Measurements from ENCODE around the gene RAB9A. TPM values are rescaled to one million over a fixed set of nuclear protein-coding genes. Genes with fewer than 3 reads are reported as not detected.

RAB9A gene
- polyA plus RNA-seq, 1 of the 3 experiments (the other 2 are of a cell fraction): 15.3 TPM

DNA sequence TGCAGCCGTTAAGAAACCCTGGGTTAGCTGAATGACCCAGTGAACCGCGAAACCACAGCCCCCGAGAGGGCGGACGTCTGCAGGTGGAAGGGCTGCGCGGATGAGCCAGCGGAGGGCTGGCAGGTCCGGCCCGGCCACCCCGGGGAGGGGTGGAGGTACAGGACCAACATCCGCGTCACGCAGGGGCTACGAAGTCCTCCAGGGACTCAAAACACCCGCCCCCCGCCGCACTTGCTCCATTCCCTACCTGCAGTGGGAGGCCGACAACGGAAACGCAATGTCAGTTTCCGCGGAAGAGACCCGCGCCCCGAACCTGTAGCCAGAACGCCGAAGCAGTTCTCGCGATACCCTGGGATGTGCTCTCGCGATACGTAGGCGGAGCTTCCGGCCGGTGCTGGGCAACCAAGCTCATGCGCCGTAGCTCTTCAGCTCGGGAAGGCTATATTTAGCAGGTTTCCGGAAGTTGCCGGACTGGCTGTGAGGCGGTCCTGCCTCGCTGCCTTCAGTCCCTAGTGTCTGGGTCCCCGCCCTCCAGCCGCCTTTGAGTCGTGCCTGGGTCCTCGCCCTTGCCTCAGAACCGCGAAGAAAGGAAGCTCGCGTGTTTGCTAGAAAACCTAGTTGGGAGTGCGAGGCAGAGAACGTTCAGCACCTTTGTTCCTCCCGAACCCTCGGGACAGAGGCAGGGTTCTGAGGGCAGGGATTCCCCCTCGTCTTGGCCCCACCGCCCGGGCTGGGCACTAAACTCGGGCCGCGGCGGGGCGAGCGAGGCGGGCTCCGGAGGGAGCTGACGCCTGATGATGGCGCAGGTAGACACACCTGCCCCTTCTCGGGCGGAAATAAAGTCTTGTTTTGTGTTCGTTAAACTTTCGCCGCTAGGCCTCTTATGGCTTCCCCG lies 45.6 kb downstream of the RAB9A start, which contains the start of the genes OFD1 and TRAPPC2:
OFD1 (plus strand) TSS at position 471 of the 895 bp plus-strand sequence; CDS start at position 795, 324 bp downstream.
TRAPPC2 (minus strand) TSS at position 343 of the 895 bp plus-strand sequence. CDS start 14,657 bp downstream, outside the sequence.
- Histone ChIP-seq H3K4me1 (ENCODE audit: control insufficient read depth in 1 of 2, insufficient read depth in 2 of 2, low read depth in 1 of 2, low read length in 1 of 2) (peaks cover 4 to 19% of the 10 kb centered on the region in 2 experiments; a peak in 3 of 4 replicates), H3K27ac (ENCODE audit: low read depth in 2 of 2, low read length in 1 of 2) (peak within 1 kb of the TSS; percentile 86 to 97), H3K79me2 (ENCODE audit: insufficient read depth) (peaks cover 60% of the 10 kb centered on the region), H3K9ac (peak within 1 kb of the TSS; percentile 95), H3K4me3 (ENCODE audit: low read depth in 2 of 2, low read length in 1 of 2) (peak within 1 kb of the TSS; percentile 85 to 95), H3K27me3 (ENCODE audit: insufficient read depth) (no peaks in the 10 kb centered on the region), H3K9me2 (no peaks in the 10 kb centered on the region), H3K9me3 (no peaks in the 10 kb centered on the region), H3K4me2 (peak within 1 kb of the TSS; percentile 89), H2AFZ (ENCODE audit: low read depth) (peak within 1 kb of the TSS; percentile 85), H4K20me1 (ENCODE audit: insufficient read depth) (no peaks in the 10 kb centered on the region), H3F3A (replicated peaks; ENCODE audit: insufficient read depth) (no peaks in the 10 kb centered on the region), H3K36me3 (replicated peaks in 1 of 2; ENCODE audit: control insufficient read depth in 1 of 2, insufficient read depth in 2 of 2, low read length in 1 of 2) (peaks cover 21 to 30% of the 10 kb centered on the region in 2 experiments)
- peak; percentile 96 for DNase-seq
- CTCF ChIA-PET: interaction anchor here (0.7 to 1.7 kb wide), 6 partner anchors 12 to 788 kb away, joined by 3 to 6 read pairs (median 4); partner anchors contain the start of gene GEMIN8
- 1% methylated on average over 39 of the region's 75 CpGs for WGBS (ENCODE audit: low lambda C conversion rate)
- POLR2A ChIA-PET: interaction anchor here (0.8 to 2.0 kb wide), 5 partner anchors 13 to 295 kb away, joined by 3 to 13 read pairs (median 6); partner anchors contain the start of genes GEMIN8, RAB9A and TCEANC
- TF ChIP-seq, protein P1, sequence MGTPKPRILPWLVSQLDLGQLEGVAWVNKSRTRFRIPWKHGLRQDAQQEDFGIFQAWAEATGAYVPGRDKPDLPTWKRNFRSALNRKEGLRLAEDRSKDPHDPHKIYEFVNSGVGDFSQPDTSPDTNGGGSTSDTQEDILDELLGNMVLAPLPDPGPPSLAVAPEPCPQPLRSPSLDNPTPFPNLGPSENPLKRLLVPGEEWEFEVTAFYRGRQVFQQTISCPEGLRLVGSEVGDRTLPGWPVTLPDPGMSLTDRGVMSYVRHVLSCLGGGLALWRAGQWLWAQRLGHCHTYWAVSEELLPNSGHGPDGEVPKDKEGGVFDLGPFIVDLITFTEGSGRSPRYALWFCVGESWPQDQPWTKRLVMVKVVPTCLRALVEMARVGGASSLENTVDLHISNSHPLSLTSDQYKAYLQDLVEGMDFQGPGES (IDR thresholded peaks at IDR 0.05; ENCODE audit: low read depth, low read length): no peak
- TF ChIP-seq FOXJ3 (CRISPR knock-in tag; IDR thresholded peaks at IDR 0.05) (peak; percentile 23; the same call in 1 of the 2 replicates), RXRA (IDR thresholded peaks at IDR 0.05; ENCODE audit: borderline replicate concordance, low read depth) (no peak), POLR2AphosphoS5 (IDR thresholded peaks at IDR 0.05; ENCODE audit: low read depth, low read length) (peak; percentile 93), FOSL2 (IDR thresholded peaks at IDR 0.05; ENCODE audit: borderline replicate concordance, low read depth) (no peak), JUND (IDR thresholded peaks at IDR 0.05) (no peak), FOXM1 (IDR thresholded peaks at IDR 0.05; ENCODE audit: low read depth) (no peak), MEF2A (IDR thresholded peaks at IDR 0.05; ENCODE audit: borderline replicate concordance, low read depth) (peak; percentile 96), RFX5 (IDR thresholded peaks at IDR 0.05; ENCODE audit: low read length) (no peak), RCOR1 (IDR thresholded peaks at IDR 0.05; ENCODE audit: low read length) (peak; percentile 26; the same call in 1 of the 2 replicates), RAD21 (IDR thresholded peaks at IDR 0.05; ENCODE audit: low read length) (no peak), YY1 (IDR thresholded peaks at IDR 0.05; ENCODE audit: low read depth) (peak; percentile 29; the same call in 1 of the 2 replicates), NFIC (IDR thresholded peaks at IDR 0.05; ENCODE audit: borderline replicate concordance) (no peak), EZH2phosphoT487 (IDR thresholded peaks at IDR 0.05; ENCODE audit: borderline replicate concordance, low read depth) (no peak), TCF12 (IDR thresholded peaks at IDR 0.05) (peak; percentile 30; the same call in 1 of the 2 replicates), SMC3 (IDR thresholded peaks at IDR 0.05; ENCODE audit: low read depth, low read length) (no peak), SIN3A (IDR thresholded peaks at IDR 0.05; ENCODE audit: borderline replicate concordance, low read depth, low read length) (peak; percentile 95)
- TF ChIP-seq, protein P2, sequence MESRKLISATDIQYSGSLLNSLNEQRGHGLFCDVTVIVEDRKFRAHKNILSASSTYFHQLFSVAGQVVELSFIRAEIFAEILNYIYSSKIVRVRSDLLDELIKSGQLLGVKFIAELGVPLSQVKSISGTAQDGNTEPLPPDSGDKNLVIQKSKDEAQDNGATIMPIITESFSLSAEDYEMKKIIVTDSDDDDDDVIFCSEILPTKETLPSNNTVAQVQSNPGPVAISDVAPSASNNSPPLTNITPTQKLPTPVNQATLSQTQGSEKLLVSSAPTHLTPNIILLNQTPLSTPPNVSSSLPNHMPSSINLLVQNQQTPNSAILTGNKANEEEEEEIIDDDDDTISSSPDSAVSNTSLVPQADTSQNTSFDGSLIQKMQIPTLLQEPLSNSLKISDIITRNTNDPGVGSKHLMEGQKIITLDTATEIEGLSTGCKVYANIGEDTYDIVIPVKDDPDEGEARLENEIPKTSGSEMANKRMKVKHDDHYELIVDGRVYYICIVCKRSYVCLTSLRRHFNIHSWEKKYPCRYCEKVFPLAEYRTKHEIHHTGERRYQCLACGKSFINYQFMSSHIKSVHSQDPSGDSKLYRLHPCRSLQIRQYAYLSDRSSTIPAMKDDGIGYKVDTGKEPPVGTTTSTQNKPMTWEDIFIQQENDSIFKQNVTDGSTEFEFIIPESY (IDR thresholded peaks at IDR 0.05; ENCODE audit: borderline replicate concordance, low read depth): peak; percentile 100
- TF ChIP-seq, protein P3, sequence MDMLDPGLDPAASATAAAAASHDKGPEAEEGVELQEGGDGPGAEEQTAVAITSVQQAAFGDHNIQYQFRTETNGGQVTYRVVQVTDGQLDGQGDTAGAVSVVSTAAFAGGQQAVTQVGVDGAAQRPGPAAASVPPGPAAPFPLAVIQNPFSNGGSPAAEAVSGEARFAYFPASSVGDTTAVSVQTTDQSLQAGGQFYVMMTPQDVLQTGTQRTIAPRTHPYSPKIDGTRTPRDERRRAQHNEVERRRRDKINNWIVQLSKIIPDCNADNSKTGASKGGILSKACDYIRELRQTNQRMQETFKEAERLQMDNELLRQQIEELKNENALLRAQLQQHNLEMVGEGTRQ (IDR thresholded peaks at IDR 0.05; ENCODE audit: borderline replicate concordance, low read depth, low read length): no peak
- TF ChIP-seq, protein P4, sequence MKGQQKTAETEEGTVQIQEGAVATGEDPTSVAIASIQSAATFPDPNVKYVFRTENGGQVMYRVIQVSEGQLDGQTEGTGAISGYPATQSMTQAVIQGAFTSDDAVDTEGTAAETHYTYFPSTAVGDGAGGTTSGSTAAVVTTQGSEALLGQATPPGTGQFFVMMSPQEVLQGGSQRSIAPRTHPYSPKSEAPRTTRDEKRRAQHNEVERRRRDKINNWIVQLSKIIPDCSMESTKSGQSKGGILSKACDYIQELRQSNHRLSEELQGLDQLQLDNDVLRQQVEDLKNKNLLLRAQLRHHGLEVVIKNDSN (IDR thresholded peaks at IDR 0.05; ENCODE audit: borderline replicate concordance, low read depth): no peak
- TF ChIP-seq, protein P5, sequence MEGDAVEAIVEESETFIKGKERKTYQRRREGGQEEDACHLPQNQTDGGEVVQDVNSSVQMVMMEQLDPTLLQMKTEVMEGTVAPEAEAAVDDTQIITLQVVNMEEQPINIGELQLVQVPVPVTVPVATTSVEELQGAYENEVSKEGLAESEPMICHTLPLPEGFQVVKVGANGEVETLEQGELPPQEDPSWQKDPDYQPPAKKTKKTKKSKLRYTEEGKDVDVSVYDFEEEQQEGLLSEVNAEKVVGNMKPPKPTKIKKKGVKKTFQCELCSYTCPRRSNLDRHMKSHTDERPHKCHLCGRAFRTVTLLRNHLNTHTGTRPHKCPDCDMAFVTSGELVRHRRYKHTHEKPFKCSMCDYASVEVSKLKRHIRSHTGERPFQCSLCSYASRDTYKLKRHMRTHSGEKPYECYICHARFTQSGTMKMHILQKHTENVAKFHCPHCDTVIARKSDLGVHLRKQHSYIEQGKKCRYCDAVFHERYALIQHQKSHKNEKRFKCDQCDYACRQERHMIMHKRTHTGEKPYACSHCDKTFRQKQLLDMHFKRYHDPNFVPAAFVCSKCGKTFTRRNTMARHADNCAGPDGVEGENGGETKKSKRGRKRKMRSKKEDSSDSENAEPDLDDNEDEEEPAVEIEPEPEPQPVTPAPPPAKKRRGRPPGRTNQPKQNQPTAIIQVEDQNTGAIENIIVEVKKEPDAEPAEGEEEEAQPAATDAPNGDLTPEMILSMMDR (IDR thresholded peaks at IDR 0.05): no peak

All from SK-N-SH (cell line).